ENCODE measurements around the gene FKRP.

Gene FKRP

DNA sequence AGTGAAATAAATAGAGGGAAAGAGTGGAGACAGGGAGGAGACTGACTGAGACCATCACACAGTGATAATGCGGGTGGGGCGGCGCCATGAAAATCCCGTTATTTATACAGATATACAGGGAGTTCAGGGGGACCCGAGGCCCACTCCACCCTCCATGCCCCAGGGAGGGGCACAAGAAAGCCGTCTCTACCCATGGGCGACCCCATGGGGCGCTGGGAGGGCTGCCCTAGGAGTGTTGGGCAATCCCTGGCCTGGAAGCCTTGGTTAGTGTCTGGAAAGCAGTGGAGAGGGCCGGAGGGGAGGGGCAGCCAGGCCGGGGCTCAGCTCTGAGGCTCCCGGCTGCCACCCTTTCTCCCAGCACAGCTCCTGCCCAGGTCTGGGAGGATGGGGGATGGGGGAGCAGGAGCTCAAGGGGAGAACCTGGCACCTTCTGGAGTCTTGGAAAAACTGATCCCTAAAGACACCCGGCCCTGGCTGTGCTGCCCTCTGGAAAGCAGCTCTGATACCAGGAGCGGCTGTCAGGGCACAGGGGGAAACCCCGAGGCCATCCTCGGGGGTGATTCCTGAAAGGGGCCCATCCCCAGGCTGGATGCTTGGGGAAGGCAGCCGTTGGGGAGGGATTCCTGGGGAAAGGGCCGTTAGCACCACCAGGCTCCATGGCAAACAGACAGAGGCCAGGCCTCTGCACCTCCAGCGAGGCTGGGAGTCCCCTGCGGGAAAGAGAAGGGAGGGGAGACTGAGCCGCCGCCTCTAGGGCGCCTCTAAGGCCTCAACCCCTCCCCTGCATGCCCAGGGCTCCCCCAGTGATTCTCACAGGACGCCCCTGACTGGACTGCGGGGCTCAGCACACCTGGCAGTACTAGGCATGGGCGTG lies 26.0 kb upstream of the FKRP start:
- DNase-seq (ENCODE audit: low spot score) = no peak

DNA sequence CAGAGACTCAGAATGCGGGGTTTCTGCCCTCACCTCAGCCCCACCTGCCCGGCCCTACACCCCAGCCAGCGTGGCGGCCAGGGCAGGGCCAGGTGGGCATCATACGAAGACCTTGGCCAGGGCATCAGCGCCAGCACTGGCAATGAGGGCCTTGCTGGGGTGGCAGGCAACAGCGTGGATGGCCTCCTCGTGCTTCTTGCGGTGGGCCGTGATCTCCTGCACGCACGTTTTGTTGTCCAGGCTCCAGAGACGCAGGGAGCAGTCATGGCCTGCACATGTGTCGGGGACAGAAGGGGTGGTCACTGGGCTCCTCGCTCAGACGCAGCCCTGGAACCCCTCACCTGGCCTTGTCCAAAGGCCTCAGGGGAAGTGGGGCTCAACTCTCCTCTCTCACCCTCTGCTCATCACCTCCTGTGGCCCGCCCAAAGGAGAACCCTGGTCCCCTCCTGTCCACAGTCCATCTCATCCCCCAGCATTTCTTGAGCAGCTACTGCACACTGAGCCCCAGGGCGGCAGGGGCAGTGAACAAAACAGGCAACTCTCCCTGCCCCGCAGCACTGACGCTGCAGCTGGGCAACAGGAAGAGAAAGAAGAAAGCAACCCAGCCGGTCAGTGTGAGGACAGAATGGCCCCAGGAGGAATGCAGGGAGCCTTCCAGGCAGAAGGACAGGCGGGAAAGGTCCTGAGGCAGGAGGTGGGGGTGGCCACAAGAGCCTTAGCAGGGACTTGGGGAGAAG lies 25.2 kb upstream of the FKRP start:
- no peak for DNase-seq (ENCODE audit: low spot score)

- no peak for DNase-seq (ENCODE audit: low spot score)
These were observed 24.4 kb upstream of the FKRP start for GRCh38 chr19:46721269-46722003.

GRCh38 chr19:46722004-46722380 lies 23.9 kb upstream of the FKRP start:
- no peak for DNase-seq (ENCODE audit: low spot score)

GRCh38 chr19:46722421-46723022 lies 23.3 kb upstream of the FKRP start:
- DNase-seq (ENCODE audit: low spot score) = no peak

DNA sequence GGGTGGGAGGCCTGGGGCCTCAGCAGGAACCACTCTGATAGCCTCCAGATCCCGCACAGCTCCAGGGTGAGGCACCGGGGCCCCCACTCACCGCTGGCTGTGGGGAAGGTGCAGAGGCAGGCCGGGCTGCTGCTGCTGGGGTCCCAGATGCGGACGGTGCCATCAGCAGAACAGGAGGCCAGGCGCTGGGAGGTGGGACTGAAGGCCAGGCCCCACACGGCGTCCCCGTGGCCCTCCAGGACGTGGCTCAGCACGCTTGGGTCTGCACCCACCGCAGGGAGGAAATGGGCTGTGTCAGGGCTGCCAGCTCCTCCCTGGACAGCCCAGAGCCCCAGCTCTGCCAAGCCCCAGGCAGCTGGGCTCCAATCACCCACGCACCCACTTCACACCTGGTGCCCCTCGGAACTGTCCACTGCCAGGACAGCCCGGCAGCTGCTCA lies 22.8 kb upstream of the FKRP start:
- no peak for DNase-seq (ENCODE audit: low spot score)

GRCh38 chr19:46723471-46723870 lies 22.4 kb upstream of the FKRP start:
- no peak for DNase-seq (ENCODE audit: low spot score)

DNA sequence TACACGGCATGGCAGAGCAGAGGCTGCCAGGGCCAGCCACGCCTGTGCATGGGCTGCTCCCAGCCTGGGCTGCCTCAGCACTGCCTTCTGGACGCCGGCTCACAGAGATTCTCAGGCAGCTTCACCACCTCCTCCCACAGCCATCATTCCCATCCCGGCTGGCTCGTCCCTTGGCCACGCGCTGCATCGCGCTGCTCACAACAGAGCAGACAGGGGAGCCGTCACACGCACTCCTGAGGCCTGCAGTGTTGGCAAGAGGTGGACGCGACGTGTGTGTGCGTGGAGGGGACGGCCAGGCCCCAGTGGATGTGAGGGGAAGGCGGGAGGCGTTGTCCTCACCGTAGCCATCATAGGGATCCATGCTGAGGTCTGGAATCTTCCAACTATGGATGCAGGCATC lies 21.4 kb upstream of the FKRP start:
- no peak for DNase-seq (ENCODE audit: low spot score)

DNA sequence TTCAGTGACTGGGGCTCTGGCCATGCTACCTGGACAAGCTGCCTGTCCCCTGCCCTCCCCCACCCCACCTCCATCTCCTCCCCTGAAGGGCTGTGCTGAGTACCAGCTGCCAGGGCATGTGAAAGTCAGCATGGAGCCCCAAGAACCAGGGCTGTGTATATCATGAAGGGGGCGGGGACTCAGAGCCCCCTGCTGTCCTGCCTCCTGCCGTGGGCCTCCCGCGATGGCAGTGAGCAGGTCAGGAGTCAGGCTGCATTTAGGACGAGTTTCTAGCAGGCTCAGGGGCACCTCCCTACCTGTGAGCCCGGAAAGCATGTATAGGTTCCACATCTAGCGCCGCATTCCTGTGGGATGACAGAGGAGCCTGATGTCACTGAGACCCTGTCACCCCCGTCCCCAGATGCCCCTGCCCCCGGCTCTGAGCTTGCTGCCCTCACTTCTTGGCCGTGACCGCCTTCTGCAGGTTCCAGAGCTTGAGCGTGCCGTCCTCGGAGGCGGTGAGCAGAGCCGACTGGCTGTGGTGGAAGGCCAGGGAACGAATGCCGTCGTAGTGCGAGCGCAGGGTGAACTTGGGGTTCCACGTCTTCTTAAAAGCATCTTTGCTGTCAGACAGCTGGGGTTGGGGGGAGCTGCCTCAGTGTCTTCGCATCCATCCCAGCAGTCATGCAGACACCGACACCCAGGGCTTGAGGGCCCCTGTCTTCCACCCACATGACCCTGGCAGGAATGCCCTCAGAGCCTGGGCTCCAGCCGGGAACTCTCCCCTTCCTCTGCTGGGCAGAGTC lies 20.6 kb upstream of the FKRP start:
- DNase-seq (ENCODE audit: low spot score) = no peak

DNA sequence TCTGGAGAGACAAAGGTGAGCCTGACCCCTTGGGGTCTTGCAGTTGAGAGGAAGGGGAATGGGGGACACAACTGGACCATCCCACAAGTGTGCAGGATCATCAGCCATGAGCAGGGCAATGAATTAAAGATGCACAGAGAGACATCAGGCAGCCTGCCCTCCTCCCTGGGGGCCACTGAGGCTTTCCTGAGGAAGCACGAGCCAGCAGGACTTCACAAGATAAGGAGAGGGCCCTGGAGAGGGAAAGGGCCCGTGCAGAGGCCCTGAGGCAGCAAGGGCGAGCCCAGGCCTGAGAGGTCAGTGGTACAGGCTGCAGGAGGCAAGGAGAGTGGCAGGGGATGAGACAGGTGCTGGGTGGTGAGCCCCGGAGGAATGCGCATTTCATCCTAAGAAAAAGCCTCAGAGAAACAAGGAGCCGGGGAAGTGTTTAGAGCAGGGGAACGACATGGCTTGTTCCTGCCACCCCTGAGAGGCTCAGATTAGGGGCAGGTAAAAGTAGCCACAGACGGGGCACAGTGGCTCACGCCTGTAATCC lies 19.9 kb upstream of the FKRP start:
- no peak for DNase-seq (ENCODE audit: low spot score)

- DNase-seq (ENCODE audit: low spot score) = no peak
These were observed 19.3 kb upstream of the FKRP start for GRCh38 chr19:46726551-46726950.

DNA sequence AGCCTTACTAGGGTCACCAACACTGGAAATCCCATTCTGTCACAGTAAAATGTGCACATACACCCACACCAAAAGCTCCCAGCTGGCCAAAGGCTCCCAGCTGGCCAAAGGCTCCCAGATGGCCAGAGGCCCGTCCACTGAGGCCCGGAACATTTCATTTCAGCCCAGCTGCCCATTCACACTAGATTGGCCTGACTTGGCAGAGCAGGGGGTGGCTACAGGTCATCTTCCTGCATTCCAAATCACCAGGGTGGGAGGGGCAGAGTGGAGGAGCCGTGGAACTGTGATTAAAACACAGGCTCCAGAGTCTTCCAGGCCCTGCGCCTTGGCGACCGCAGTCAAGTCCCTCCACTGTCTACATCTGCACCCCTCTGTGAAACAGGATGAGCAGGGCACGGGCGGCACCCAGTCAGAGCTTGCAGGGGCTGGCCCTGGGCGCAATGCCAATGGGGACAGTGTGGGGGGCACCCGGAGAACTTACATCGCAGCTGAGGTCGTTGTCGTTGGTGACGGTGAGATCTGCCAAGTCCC lies 18.8 kb upstream of the FKRP start:
- no peak for DNase-seq (ENCODE audit: low spot score)

DNA sequence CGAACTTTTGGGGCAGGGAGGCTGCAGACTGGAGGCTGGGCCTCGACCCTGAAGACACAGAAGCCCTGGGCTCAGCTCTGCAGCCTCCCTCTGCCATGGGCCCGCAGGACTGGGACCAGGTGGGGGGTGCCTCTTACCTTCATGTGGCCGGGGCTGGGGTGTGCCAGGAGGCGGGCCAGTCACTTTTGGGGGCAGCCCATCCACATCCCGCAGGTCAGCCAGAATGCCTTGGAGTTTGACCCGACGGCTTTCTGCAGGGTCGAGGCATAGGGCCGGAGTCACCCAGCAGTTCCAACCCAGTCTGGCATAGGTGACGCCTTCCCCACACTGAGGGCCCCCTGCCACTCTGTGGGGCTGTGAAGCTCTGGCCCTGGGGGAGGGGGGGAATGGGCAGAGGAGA lies 18.1 kb upstream of the FKRP start:
- no peak for DNase-seq (ENCODE audit: low spot score)

DNA sequence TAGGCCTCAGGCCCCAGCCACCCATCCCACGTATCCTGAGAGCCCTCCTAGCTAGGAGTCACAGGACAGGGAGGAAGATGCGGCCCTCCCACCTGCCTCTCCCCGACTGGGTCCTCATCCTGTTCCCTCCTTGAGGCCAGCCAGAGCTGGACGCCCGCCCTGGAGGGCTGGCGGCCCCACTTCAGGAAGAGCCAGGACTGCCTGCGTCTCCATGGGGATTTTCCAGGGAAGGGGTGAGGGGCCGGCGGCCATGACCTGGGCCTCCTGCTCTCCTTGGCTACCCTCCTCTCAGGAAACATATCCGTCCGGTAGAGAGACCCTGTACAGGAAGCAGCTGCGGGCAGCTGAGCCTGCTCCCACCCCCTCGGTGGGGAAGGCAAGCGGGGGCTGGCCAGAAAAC lies 17.6 kb upstream of the FKRP start:
- DNase-seq (ENCODE audit: low spot score) = no peak

DNA sequence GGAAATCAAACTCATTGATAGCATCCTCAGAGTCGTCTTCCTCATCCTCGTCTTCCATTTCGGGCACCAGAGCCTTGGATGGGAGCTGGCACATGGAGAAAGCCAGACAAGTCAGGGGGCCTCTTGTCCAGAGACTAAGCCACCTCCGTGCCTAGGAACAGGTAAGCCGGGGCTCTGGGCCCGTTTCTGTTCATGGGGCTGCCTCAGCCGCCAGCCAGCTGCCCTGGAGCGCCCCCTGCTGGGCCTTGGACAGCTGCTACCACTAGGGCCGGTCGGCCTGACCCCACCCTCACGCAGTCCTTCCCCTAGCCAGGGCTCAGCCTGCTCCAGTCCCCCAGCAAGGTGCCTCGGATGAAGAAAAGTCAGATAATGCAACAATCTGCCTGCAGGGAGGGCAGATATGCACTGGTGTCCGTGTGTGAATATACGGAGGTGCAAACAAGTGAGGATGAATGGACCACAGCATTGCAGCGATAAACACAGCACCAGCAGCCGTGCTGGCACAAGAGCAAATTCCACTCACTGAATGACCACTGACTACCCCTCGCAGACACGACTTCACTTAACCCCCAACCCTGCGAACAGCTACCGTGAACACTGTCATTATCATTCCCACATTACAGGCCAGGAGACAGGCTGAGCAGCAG lies 17.0 kb upstream of the FKRP start:
- DNase-seq (ENCODE audit: low spot score) = no peak

DNA sequence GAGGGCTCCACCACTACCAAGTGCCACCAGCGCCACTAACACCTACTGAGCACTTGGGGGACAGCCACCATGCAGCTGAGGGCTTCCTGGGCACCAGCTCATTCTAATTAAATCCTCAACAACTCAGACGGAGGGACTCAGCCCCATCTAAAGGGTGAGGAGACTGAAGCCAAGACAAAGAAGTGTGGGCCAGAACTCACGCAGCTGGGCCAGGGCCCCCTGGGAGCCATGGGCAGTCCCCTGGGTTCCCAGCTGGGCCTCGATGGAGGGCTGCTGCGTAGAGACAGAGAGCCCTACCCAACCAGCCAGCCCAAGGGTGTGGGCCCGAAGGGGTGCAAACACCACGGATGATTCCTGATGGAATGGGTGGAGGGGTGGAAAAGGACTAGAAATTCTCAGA lies 16.2 kb upstream of the FKRP start:
- DNase-seq (ENCODE audit: low spot score) = no peak

DNA sequence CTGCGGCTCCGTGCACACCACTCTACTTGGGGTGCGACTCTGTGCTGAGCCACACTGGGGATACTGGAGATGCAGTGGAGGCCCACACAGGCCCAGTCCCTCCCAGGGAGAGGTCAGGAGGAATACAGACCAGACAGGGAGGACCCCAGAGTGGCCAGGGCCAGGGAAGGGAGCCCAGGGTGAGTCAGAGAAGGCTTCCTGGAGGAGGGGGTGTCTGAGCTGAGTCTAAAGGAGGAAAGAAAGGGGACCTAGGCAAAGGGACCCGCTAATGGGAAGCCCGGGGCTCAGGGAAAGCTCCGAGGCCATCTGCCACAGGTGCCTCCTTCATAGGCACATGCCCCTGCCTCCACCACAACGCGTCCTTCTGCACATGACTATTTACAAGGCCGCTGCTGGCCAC lies 15.7 kb upstream of the FKRP start:
- no peak for DNase-seq (ENCODE audit: low spot score)

- no peak for DNase-seq (ENCODE audit: low spot score)
These were observed 15.3 kb upstream of the FKRP start for GRCh38 chr19:46730595-46730994.

DNA sequence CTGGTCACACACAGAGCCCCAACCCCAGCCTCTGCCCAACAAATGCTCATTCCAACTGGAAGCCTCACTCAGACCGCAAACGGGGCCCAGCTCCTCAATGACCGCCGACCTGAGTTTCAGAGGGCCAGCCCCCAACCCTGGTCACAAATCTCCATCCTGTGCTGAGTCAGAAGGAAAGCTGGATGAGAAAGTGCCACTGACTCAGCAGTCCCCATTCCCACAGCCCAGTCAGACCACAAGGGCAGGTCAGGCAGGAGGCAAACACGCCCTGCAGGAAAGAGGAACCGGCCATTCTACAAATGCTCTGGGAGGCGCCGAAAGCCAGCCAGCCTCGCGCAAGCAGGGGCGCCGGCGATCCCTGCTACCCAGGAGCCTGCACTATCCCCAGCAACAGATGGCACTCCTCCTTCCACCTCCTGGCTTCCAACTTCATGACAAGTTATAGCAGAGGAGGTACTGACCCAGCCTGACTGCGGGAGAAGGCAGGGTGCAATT lies 14.8 kb upstream of the FKRP start:
- peak; percentile 74 for DNase-seq (ENCODE audit: low spot score)

DNA sequence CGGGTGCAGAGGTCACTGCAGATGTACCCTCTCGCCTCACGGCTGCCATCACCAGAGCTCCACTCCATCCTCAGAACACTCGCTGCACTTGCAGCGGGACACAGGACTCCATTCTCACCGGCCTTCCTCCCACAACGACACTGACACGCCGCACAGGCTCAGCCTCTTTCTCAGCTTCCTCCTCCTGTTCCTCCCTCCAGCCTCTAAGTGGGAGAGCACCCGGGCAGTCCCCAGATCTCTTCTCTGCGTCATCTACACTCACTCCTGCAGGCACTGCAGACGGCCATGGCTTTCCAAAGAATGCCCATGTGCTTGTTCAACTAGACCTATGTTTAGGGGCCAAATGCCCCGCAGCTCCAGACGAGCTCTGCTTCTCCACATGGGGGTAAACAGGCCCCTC lies 14.3 kb upstream of the FKRP start:
- DNase-seq (ENCODE audit: low spot score) = no peak

Measured in RKO (cell line).